Left renal cortex interstitium (tissue), 4 donors: ENCODE data around the gene CD300LG. TPM values are rescaled to one million over a fixed set of nuclear protein-coding genes. Genes with fewer than 3 reads are reported as not detected.
"Not testable (repeated sequence)": the region's sequence is repeated elsewhere in the genome, so short reads cannot be mapped to it uniquely, and the experiment has no call there.

Experiments used
- DNase-seq, 4 donors: peaks; one replicate each; pipeline ENCODE4 v3.0.0-alpha.2; 2013; ENCODE audit warnings: low read depth in 4 of 4, low spot score in 2 of 4, missing footprints in 1 of 4
- polyA plus RNA-seq, 4 donors: library from polyadenylated mRNA; unstranded; fragments of 120-200 nt; gene quantifications; one replicate each; pipeline ENCODE4 v1.2.1, GENCODE V29; 2013; ENCODE audit not compliant: insufficient read length in 4 of 4

The CD300LG gene
- polyA plus RNA-seq, 4 donors: 0.66 to 1.3 (median 0.86) TPM

GRCh38 chr17:43849116-43849515 lies 2.1 kb downstream of the CD300LG start:
- no peak for DNase-seq

GRCh38 chr17:43852571-43852970 lies 5.6 kb downstream of the CD300LG start:
- DNase-seq: no peak

GRCh38 chr17:43853546-43853945 lies 6.6 kb downstream of the CD300LG start:
- DNase-seq: no peak

- no peak for DNase-seq
Observed at GRCh38 chr17:43854498-43854897, 7.5 kb downstream of the CD300LG start.

GRCh38 chr17:43855061-43855460 lies 8.1 kb downstream of the CD300LG start:
- DNase-seq: no peak

GRCh38 chr17:43856141-43856540 lies 9.2 kb downstream of the CD300LG start:
- DNase-seq: no peak

- DNase-seq: no peak
Observed at GRCh38 chr17:43857141-43857540, 10.2 kb downstream of the CD300LG start.

- no peak for DNase-seq
Observed at GRCh38 chr17:43857957-43858600, 11.1 kb downstream of the CD300LG start.

- no peak for DNase-seq
Observed at GRCh38 chr17:43860077-43860725, 13.2 kb downstream of the CD300LG start.

GRCh38 chr17:43860927-43861622 lies 14.1 kb downstream of the CD300LG start:
- no peak for DNase-seq

- no peak for DNase-seq
Observed at GRCh38 chr17:43861960-43862359, 15.0 kb downstream of the CD300LG start.

GRCh38 chr17:43864161-43864984 lies 17.4 kb downstream of the CD300LG start:
- no peak for DNase-seq

GRCh38 chr17:43868226-43868994 lies 21.4 kb downstream of the CD300LG start:
- DNase-seq: no peak

- DNase-seq: not testable (repeated sequence)
Observed at GRCh38 chr17:43869031-43869430, 22.1 kb downstream of the CD300LG start.

- DNase-seq: no peak
Observed at GRCh38 chr17:43871946-43872690, 25.1 kb downstream of the CD300LG start.

- no peak for DNase-seq
Observed at GRCh38 chr17:43873091-43873490, 26.1 kb downstream of the CD300LG start.

GRCh38 chr17:43873815-43874214 lies 26.8 kb downstream of the CD300LG start:
- no peak for DNase-seq

- DNase-seq: no peak
Observed at GRCh38 chr17:43874293-43874692, 27.3 kb downstream of the CD300LG start.

GRCh38 chr17:43875476-43876147 lies 28.6 kb downstream of the CD300LG start:
- DNase-seq: no peak
